Uterus (tissue), 4 donors: ENCODE data around the gene CYP11A1. TPM values are rescaled to one million over a fixed set of nuclear protein-coding genes. Genes with fewer than 3 reads are reported as not detected.

Experiments
- DNase-seq, 2 donors: peaks; one replicate each; pipeline ENCODE4 v3.0.0-alpha.2; 2019 to 2020
- H3K27ac ChIP-seq, 2 donors: fragments of 200-600 bp; sonication (generic); 1 replicate in 1 of 2; 2 replicates in 1 of 2; pipeline ENCODE4 v1.5.1; 2016 to 2018
- H3K27me3 ChIP-seq, 2 donors: fragments of 200-600 bp; sonication (generic); one replicate each; pipeline ENCODE4 v1.5.1; 2018 to 2019; ENCODE audit warnings: control low read depth in 1 of 2
- H3K36me3 ChIP-seq, 2 donors: fragments of 200-600 bp; sonication (generic); one replicate each; pipeline ENCODE4 v1.5.1; 2019; ENCODE audit warnings: control low read depth in 1 of 2
- H3K4me1 ChIP-seq, 2 donors: fragments of 200-600 bp; sonication (generic); one replicate each; pipeline ENCODE4 v1.5.1; 2018 to 2019; ENCODE audit warnings: control low read depth in 1 of 2
- H3K4me3 ChIP-seq, 2 donors: fragments of 200-600 bp; sonication (generic); 1 replicate in 1 of 2; 2 replicates in 1 of 2; pipeline ENCODE4 v1.5.1; 2018 to 2019; ENCODE audit warnings: mild to moderate bottlenecking in 1 of 2
- H3K9me3 ChIP-seq, 2 donors: fragments of 200-600 bp; sonication (generic); one replicate each; pipeline ENCODE4 v1.5.1; 2019; ENCODE audit warnings: control low read depth in 1 of 2
- POLR2A ChIP-seq, 2 donors: fragments of 450-650 bp; IDR thresholded peaks; one replicate each; pipeline ENCODE4 v1.6.1; 2016; ENCODE audit warnings: antibody characterized with exemption in 2 of 2, mild to moderate bottlenecking in 1 of 2, moderate library complexity in 1 of 2
- intact Hi-C: fragments of 100-400 bp; cut with DNase I; formaldehyde crosslinking; loops from one replicate; pipeline ENCODE4 v1.15.1; 2023; ENCODE audit warnings: low total_unique reads
- total RNA-seq, 4 donors: library from RNA; depleted of rRNA in 3 of 4; stranded (reverse); fragments of >200 nt in 3 of 4; gene quantifications; one replicate each; pipeline versions ENCODE4 v1.1.0 to v1.2.4, GENCODE V29; 2014 to 2023
- TF ChIP-seq, protein P1 (sequence below), 4 experiments: fragments of 200-600 bp in 2 of 4; fragments of 450-650 bp in 2 of 4; sonication (generic) in 2 of 4; IDR thresholded peaks; one replicate each; pipeline ENCODE4 v1.5.1; 2016 to 2019; ENCODE audit warnings: antibody characterized with exemption in 4 of 4, mild to moderate bottlenecking in 2 of 4, moderate library complexity in 1 of 4
- donor health status: DM: yes; HTN: yes; CAD: no.

CYP11A1 gene
- total RNA-seq, 4 donors from 2014 or later: 1.1 to 2.3 TPM; not detected in 2

DNA sequence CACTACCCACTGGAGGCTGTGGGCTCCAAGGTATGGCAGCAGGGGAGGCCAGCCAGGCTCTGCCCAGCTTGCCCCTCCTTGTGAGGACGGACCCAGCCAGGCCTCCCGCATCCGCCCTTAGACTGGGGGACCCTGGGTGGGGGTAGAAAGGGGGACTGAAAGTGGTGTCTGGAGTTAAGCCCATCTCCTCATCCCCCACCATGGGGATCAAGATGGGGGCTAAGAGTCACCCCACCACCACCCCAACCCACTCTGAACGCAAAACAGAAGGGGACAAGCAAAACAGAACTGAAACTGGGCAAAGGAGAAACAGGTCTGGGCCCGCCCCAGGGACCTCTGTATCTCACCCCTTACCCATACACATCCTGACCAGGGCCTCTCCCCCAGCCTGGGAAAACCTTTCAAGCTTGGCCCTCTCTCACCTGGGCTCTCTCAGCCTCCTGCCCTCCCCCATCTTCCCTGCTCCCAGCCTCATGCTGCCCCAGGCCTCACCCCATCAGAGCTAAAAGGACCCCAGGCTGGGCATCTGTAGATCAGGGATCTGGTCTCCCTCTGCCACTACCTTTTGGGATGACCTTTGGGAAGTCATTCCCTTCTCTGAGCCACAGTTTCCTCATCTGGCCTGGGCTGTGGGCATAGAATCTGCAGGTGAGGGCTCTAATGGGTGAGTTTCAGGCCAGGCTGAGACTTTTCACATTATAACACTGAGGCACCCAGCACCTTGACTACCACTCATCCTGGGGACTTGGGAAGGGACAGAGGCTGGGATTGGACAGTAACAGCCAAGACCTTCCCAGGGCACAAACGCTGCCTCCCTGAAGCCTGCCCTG is 30.0 kb upstream of the CYP11A1 start:
- Histone ChIP-seq H3K27ac (no peak overlapping the region), H3K36me3 (no peaks in the 10 kb centered on the region), H3K4me3 (no peak overlapping the region), H3K4me1 (no peaks in the 10 kb centered on the region), H3K9me3 (no peaks in the 10 kb centered on the region), H3K27me3 (no peaks in the 10 kb centered on the region)
- DNase-seq: no peak
- intact Hi-C loops: no loop called here
- no peak for TF ChIP-seq POLR2A (IDR thresholded peaks at IDR 0.05)
- TF ChIP-seq, protein P1, sequence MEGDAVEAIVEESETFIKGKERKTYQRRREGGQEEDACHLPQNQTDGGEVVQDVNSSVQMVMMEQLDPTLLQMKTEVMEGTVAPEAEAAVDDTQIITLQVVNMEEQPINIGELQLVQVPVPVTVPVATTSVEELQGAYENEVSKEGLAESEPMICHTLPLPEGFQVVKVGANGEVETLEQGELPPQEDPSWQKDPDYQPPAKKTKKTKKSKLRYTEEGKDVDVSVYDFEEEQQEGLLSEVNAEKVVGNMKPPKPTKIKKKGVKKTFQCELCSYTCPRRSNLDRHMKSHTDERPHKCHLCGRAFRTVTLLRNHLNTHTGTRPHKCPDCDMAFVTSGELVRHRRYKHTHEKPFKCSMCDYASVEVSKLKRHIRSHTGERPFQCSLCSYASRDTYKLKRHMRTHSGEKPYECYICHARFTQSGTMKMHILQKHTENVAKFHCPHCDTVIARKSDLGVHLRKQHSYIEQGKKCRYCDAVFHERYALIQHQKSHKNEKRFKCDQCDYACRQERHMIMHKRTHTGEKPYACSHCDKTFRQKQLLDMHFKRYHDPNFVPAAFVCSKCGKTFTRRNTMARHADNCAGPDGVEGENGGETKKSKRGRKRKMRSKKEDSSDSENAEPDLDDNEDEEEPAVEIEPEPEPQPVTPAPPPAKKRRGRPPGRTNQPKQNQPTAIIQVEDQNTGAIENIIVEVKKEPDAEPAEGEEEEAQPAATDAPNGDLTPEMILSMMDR (IDR thresholded peaks at IDR 0.05): no peak

DNA sequence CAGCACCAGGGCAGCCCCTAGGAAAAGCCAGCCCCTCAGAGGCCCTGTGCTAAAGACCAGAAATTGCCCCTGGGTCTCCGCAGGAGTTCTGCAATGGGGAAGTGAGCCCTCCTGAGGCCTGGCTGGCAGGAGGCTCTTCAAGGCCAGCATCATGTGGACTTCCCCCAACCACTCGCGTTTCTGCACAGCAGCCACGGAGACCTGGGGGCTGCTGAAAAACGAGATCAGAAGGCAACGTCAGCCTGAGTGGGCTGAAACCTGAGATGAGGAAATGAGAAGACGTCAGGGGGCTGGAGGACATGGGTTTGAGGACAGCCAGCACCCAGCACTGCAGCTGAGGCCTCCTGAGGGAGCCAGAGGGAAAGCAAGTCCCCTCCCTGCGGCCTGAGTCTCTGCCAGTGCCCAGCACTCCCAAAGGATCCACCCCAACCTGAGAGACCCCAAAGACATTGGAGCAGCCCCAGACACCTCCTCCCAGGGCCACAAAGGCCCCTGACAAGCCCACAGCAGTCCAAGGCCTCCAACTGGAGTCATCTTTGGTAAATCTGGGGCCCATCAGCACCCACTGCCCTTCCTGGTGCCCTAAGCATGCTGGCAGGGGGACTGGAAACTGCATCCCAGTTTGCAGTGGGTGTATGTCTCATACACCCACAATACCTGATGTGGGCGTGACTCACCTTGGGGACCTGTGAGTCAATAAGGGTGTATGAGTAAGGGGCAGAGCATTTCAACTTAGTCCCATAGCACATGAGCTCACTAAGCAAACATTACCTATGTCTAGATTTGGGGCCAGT is 29.2 kb upstream of the CYP11A1 start:
- H3K36me3 ChIP-seq: no peaks in the 10 kb centered on the region
- intact Hi-C loops: no loop called here
- TF ChIP-seq, protein P1 (IDR thresholded peaks at IDR 0.05): no peak
- H3K27me3 ChIP-seq: no peaks in the 10 kb centered on the region
- no peak overlapping the region for H3K4me3 ChIP-seq
- no peaks in the 10 kb centered on the region for H3K4me1 ChIP-seq
- H3K9me3 ChIP-seq: no peaks in the 10 kb centered on the region
- no peak overlapping the region for H3K27ac ChIP-seq
- DNase-seq: no peak

DNA sequence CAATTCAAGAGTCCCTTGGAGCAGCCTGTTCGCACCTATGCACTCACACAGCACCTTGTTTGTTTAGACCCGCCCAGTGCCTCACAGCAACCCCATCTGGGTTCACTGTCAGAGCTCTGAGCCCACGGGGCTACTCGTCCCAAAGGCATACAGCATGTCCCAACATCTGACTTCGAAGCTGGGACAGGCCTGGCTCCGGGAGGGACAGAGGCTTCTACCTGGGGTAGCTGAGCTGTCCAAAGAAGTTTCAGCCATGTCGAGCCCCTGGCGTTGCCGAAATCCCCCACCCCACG is 28.6 kb upstream of the CYP11A1 start:
- TF ChIP-seq, protein P1 (IDR thresholded peaks at IDR 0.05): no peak
- TF ChIP-seq POLR2A (IDR thresholded peaks at IDR 0.05): no peak
- Histone ChIP-seq H3K9me3 (no peaks in the 10 kb centered on the region), H3K4me3 (no peak overlapping the region), H3K27me3 (no peaks in the 10 kb centered on the region), H3K36me3 (no peaks in the 10 kb centered on the region), H3K27ac (no peak overlapping the region), H3K4me1 (no peaks in the 10 kb centered on the region)
- intact Hi-C loops: no loop called here
- no peak for DNase-seq

DNA sequence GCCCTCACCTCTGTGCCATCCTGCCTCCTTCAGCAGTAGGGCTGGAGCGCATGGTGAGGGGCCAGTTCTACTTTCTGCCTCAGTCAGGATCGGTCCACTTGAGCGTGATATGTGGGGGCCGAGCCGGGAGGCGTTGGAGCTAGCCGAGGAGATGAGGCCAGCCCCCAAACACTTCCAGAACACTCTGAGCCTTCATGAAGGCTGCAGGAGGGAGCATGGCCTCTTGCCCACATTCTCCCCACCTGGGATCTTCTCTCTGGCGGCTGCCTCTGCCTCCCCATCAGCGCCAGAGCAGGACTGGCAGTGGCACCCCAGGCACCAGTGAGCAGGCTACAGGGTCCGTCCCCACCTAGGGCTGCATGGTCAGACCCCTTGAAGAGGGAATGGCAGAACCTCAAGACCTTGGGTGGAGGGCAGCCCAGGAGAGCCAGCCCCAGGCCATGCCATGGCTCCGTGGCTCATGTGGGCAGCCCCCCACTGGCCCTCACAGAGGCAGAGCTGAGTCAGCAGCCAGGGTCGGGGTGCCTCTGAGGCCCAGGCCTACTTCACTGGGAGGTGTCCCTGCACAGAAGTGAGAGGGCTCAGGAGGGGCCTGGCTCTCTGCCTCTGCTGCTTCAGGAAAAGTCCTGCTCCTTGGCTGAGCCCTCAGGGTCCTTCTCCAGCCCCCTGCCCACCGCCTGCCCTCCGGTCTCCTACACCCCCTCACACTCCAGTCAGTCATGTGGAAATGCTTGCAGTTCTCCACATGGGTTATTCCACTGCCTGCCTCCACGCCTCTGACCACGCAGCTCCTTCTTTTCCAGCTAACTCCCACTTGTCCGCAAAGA is 28.1 kb upstream of the CYP11A1 start:
- intact Hi-C loops: no loop called here
- Histone ChIP-seq H3K27ac (no peak overlapping the region), H3K9me3 (no peaks in the 10 kb centered on the region), H3K4me3 (no peak overlapping the region), H3K36me3 (no peaks in the 10 kb centered on the region), H3K27me3 (no peaks in the 10 kb centered on the region), H3K4me1 (no peaks in the 10 kb centered on the region)
- TF ChIP-seq POLR2A (IDR thresholded peaks at IDR 0.05): no peak
- TF ChIP-seq, protein P1 (IDR thresholded peaks at IDR 0.05): no peak
- no peak for DNase-seq
